ENCODE data around the gene RBBP4.

- TF ChIP-seq CTCF (conservative IDR thresholded peaks at IDR 0.05; ENCODE audit: low read depth, low read length) (no peak), EZH2 (IDR thresholded peaks at IDR 0.05; ENCODE audit: borderline replicate concordance, low read depth, low read length, poor library complexity, severe bottlenecking) (no peak)
Observed at GRCh38 chr1:32681509-32681908, 30.5 kb downstream of the RBBP4 start.
